ENCODE results near the gene SEMG2.

Gene SEMG2

DNA sequence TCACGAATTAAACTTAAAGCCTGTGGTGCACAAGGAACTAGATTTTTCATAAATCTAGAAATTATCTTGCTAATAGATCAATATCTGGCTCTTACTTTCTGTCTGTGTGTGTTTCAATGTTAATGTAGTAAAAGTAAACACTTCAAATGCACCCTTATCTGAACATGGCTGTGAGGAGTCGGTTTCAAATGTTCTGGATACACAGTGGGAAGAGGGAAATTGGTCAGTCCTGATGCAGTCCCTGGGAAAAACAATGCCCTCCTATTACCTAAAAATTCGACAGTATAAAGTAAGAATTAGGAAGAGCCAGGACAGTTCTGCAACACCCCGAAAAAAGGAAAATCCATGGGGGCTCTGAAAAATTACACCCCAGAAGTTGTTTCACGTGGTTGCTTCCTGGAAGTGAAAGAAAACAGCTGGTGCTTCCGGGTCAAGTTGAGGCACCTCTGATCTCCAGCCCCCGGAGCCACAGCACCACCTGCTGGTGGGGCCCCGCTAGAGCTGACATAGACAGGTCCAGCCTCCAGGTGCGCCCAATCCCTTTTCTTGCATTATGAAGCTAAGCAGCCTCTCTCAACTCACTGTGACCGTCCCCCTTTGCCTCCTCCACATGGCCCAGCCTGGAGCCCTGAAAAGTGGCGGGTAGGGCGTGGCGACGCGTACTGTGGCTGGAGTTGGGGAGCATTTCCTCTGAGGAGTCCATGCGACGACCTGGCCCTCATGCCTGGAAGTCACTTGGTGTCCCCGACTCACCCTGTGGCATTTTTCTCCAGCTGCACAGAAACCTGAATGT lies 8.3 kb downstream of the SEMG2 start:
- peak; percentile 49 to 65 for DNase-seq (ENCODE audit: low read depth in 2 of 2)

GRCh38 chr20:45230631-45231030 lies 9.5 kb downstream of the SEMG2 start:
- no peak for DNase-seq (ENCODE audit: low read depth in 2 of 2)

- no peak for DNase-seq (ENCODE audit: low read depth in 2 of 2)
These were observed 14.8 kb downstream of the SEMG2 start for GRCh38 chr20:45235995-45236394.

- no peak for DNase-seq (ENCODE audit: low read depth in 2 of 2)
These were observed 17.0 kb downstream of the SEMG2 start for GRCh38 chr20:45238139-45238538.

DNA sequence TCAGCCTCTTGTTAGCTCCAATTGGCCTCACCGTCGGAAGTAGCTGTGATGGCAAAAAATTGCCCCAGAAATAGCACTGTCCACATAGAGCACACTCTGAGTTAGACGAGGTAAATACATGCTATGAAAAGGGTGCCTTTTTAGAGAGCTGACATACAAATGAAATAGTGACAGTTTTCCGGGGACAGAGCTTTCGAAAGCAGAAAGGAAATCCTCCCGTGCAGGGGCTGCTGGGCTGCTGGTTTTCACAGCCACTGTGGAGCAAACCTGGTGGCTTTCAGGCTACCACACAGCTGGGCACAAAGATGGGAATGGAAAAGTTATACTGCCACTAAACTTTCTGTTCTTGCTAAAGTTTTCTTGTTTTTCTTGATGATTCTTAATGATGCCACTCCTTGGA lies 24.9 kb downstream of the SEMG2 start:
- DNase-seq (ENCODE audit: low read depth in 2 of 2) = no peak

DNA sequence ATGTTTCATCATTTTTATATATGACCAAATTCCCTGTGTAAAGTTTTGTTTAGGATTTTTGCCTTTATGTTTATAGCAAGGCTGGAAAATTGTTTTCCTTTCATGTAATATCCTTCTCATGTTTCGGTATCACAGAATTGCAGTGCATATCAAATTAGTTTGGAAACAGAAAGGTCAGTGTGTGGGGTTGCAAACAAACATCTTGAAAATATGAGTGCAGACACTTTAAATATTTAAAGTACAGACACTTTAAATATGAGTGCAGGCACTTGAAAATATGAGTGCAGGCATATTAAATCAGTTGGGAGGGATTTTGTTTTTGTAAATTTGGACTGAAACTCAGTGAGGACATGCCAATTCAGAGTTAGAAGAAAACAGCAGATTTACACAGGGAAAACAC lies 26.7 kb downstream of the SEMG2 start:
- DNase-seq (ENCODE audit: low read depth in 2 of 2) = no peak

DNA sequence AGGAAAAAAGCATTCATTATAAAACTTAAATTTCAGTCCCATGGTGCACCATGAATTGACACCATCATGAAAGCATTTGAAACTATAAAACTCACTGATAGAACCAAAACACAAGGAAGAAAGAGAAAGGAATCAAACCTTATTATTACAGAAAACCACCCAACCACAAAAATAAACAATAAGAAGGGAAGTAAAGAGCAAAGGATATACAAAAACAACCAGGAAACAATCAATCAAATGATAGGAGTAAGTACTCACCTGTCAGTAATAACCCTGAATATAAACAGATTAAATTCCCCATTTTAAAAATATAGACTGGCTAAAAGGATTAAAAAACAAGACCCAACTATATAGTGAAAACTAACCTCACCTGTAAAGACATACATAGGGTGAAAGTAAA lies 27.4 kb downstream of the SEMG2 start:
- no peak for DNase-seq (ENCODE audit: low read depth in 2 of 2)

DNA sequence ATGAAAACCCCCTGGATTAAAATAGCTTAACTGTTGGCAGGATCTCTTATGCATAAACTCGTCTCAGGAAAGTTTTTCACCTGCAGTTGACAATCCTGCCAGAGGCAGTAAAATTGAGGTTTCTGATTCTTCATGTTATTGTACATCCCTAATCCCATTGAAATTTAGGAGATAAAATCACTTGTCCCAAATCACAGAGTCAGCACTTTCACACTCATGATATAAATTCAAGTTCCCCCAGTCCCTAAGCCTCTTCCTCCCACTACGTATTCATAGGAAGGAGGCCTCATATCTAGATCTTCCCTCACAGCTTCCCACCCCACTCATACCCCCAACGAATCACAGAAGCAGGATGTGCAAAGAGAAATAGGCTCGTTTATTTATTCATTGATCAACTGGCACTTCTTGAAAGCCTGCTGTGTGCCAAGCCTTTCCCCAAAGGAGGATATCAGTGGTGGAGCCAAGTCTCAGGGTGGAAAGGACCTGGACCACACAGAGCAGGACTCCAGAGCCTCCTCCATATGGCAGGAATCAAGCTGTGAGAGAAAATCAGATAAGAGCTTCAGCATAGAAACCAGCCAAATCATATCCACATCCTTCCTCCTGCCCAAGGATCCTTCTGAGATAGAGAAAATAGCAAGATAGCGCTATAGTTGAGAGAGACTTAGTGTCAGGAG lies 30.8 kb downstream of the SEMG2 start:
- DNase-seq (ENCODE audit: low read depth in 2 of 2) = no peak

DNA sequence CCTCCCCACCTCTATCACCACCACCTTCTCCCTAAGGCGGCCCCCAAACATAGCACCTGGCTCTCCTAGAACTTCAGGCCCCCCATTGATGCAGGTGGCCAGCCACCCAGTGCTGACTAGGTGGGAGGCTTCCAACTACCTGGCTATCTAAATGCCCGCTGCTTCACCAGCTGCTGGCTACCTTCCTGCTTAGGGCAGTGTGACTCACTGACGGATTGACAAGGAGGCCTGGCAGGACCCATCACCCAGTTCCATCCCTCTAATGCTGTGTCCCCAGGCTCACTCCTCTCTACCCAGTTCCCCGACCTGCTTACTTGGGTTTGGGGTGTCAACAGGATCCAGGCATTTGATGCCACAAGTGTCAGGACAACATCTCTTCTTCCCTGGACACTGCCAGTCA lies 32.1 kb downstream of the SEMG2 start:
- no peak for DNase-seq (ENCODE audit: low read depth in 2 of 2)

DNA sequence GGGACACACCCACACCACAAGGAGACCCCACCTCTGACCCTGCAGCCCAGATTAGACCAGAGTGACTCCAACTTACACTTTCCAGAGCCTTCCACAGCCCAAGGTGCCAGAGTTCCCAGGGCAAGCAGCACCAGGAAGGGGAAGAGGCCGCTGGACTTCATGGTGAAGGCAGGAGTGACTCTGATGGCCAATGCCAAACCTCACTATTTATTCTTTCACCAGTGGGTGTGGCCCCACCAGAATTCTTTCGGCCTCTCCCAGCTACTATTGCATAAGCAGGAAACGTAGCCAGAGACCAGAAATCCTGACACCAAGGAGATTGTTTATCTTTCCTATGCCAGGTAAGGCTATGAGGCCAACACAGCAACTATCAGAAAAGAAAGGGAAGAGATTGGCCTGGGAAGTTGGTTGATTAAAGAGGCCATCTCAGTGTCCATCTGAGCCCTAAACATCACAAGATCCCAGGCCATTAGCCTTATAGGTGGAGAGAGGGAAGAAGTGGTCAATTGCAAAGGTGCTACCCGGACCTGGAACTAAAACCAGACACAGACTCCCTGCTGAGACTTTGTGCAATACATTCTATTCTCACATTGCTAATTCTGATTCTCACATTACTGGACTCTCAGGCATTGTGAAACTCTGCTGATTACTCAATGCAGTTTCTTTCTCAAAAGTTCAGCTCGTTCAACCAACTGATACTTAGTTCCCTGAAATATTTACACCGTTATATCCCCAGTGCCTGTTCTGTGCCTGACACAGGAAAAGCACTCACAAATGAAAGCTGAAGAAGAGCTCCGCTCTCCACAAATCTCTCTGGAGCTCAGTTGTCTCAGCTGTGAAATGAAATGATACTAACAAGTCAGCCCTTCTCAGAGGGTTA lies 33.5 kb downstream of the SEMG2 start, which contains the start of gene SLPI:
Gene SLPI, minus strand, starts transcription at position 182 of the 880 bp plus-strand sequence. Its CDS starts 21 bp downstream, at position 161.
- DNase-seq (ENCODE audit: low read depth in 2 of 2) = no peak

- DNase-seq (ENCODE audit: low read depth in 2 of 2) = no peak
These were observed 36.0 kb downstream of the SEMG2 start for GRCh38 chr20:45257161-45257560.

DNA sequence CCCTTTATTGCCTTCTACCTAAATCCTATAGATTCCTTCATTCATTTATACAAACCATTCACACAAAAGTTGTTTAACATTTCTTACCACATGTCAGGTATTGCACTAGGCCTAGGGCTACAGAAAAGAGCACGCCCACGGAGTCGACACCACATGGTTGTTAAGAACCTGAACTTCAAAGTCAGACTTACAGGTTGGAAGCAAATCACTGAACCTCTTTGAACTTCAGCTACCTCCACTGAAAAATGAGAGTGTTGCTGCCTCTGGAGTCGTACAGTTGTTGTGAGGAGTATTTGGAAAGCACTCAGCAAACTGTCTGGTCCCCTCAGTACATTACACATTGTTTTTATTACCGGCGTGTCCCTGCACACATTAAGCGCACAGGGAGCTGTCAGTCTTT lies 36.5 kb downstream of the SEMG2 start:
- DNase-seq (ENCODE audit: low read depth in 2 of 2) = no peak

- no peak for DNase-seq (ENCODE audit: low read depth in 2 of 2)
These were observed 37.1 kb downstream of the SEMG2 start for GRCh38 chr20:45258259-45258658.

DNA sequence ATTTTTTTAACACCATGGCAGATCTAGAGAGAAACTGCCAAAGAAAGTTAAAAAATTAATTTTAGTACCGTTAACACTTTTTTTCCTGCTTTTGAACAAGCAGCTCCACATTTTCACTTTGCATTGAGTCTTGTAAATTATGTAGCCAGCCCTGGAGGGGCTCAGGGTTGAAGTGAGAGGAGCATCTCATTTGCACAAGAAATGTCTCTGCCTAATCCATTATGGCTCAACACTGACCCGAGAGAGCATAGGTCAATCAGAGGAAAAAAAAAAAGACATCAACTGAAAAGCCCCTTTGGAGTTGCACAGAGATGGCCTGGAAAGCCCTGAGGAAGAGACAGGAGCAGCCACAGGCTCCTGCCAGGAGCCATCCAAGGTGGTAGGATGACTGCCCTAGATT lies 37.5 kb downstream of the SEMG2 start:
- no peak for DNase-seq (ENCODE audit: low read depth in 2 of 2)

DNA sequence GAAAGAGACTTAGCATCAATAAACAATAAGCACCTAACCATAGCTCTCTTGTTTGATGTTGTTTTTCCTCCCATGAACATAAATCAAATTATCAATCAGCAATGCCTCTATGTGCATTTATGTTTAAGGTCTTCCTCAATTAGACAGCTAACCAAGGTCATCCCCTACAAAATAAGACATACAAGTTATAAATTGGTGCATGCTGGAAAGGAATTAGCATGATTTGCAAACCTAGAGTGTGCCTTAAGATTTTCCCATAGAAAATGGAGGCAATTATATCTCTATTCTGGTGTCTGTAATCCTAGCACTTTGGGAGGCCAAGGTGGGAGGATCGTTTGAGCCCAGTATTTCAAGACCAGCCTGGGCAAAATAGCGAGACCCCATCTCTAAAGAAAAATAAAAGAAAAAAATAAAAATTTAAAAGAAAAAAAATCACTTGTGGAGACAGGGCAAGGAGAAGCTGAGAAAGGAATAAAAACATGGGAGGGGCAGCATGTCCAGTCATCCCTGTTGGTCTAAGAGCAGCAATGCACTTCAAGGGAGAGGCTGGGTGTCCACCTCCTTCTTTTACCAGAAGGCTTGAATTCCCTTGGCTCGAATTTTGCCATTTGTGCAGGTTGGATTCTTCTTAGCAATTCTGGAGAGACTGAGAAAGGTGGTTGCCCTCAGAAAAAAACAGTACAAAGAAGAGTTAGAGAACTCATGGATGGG lies 42.5 kb downstream of the SEMG2 start:
- no peak for DNase-seq (ENCODE audit: low read depth in 2 of 2)

DNA sequence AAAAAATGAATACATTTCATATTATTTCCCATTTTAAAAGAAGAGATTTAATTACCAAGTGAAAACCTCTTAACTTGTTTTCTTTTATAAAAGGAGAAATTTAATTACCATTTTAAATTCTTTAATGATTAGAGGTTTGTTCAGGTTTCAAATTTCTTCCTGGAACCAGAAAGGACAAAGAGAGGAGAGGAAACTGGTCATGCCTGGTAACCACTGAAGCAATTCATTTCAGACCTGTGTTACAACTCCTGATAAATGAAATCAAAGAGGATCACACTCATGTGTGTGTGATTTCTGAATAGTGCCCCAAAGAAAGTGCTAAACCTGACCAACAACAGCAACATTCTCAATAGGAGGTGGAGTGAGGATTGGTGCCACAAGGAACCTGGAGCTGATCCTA lies 45.8 kb downstream of the SEMG2 start:
- no peak for DNase-seq (ENCODE audit: low read depth in 2 of 2)

DNA sequence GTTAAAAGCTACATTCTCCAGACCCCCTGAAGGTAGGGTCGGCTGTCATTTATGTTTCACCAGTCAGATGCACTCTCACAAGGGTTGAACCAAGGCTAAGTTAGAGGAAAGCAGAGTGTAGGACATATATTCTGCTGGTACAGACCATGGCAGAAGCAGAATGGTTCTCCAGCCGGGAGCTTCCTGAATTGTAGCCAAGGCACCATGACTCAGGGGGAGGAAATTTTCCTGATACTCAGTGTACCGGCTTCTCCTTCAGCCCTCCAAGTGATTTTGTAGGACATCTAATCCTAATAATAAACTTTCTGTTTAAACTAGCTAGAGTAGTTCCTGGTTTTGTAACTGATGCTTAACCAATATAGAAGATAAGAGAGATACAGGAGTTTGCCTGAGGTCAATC lies 47.4 kb downstream of the SEMG2 start:
- no peak for DNase-seq (ENCODE audit: low read depth in 2 of 2)

DNA sequence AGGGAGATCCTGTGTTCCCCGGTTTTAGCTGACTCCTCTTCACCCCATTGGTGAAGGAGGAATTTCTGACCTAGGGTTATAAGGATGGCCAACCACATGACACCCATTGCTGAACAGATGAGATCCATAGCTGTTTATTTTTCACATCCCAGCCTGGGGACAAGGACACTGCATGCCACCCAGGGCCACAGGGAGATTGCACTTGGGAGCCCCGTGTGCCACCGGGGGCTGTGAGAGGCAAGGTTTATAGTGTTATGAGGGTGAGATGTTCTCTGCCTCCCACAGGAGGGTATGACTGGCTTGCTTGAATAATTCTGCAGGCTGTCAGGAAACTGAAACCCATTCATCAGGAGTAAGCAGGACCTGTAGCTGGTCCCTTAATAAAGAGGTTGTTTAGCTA lies 47.9 kb downstream of the SEMG2 start:
- no peak for DNase-seq (ENCODE audit: low read depth in 2 of 2)

DNA sequence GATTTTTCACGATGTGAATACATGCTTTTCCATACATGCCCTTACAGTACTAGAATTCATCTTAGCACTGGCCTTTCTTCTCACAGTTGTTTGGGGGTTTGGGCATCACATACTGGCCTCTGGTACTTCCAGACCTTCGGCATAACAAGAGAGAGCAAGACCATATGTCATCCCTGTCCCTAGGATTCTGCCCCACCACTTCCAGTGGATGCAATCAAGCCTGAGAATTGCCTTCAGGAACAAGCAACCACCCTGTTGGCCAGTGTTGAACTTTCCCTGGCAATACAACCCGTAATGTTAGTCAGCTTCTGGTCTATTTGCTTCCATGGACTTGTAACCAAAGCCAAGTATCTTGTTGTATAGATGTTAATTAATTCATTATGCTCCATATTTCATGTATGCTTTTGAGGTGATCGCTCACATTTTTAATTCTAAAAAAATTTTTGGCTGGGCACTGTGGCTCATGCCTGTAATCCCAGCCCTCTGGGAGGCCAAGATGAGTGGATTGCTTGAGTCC lies 48.6 kb downstream of the SEMG2 start:
- DNase-seq (ENCODE audit: low read depth in 2 of 2) = no peak
